Caco-2 (cell line): ENCODE data around the gene UQCRC2. TPM values are rescaled to one million over a fixed set of nuclear protein-coding genes. Genes with fewer than 3 reads are reported as not detected.

Source experiments
- BruUV-seq: library from RNA; stranded (reverse); fragments of 400-500 nt; replicated peaks from 2 replicates; lab custom pipeline; 2021; lab: Mats Ljungman, UMichigan
- CTCF ChIA-PET: fragments of 300-600 bp; sonication (Branson Sonifier 250); formaldehyde crosslinking; loops from one replicate; lab custom pipeline; 2022; ENCODE audit warnings: antibody characterized with exemption; lab: Charles Lee
- POLR2A ChIA-PET: fragments of 300-600 bp; sonication (Branson Sonifier 250); formaldehyde crosslinking; loops from one replicate; lab custom pipeline; 2022; ENCODE audit warnings: antibody characterized with exemption; lab: Charles Lee
- DNase-seq, 2 experiments: peaks; one replicate each; pipeline versions ENCODE4 v3.0.0 to v3.0.0-alpha.2; 2020 to 2022
- H3K27me3 ChIP-seq: replicated peaks from 2 replicates; pipeline ENCODE4 v1.6.0; 2011; ENCODE audit warnings: low read length; ENCODE audit not compliant: control insufficient read depth, insufficient read depth
- H3K36me3 ChIP-seq: 2 replicates; pipeline ENCODE4 v1.5.1; 2011; ENCODE audit warnings: low read length; ENCODE audit not compliant: control insufficient read depth, insufficient read depth
- H3K4me1 ChIP-seq: fragments of 250-450 bp; sonication (Bioruptor Pico); 2 replicates; pipeline ENCODE4 v1.5.1; 2020; ENCODE audit warnings: mild to moderate bottlenecking
- H3K4me3 ChIP-seq: 2 replicates; pipeline ENCODE4 v1.5.1; 2011; ENCODE audit warnings: low read depth, mild to moderate bottlenecking, control low read depth, low read length
- H3K9me3 ChIP-seq: fragments of 250-450 bp; sonication (Bioruptor Pico); 2 replicates; pipeline ENCODE4 v1.5.1; 2020; ENCODE audit warnings: mild to moderate bottlenecking, moderate library complexity
- H3K27ac Mint-ChIP-seq: one replicate; pipeline ENCODE4 v1.8.0; 2022; ENCODE audit warnings: mixed read lengths; ENCODE audit not compliant: unreplicated experiment
- H3K27me3 Mint-ChIP-seq: one replicate; pipeline ENCODE4 v1.8.0; 2022; ENCODE audit warnings: mixed read lengths; ENCODE audit not compliant: insufficient read depth, unreplicated experiment
- H3K36me3 Mint-ChIP-seq: one replicate; pipeline ENCODE4 v1.8.0; 2022; ENCODE audit warnings: mild to moderate bottlenecking, mixed read lengths; ENCODE audit not compliant: insufficient read depth, unreplicated experiment
- H3K4me1 Mint-ChIP-seq: one replicate; pipeline ENCODE4 v1.8.0; 2022; ENCODE audit warnings: low read depth, mixed read lengths; ENCODE audit not compliant: unreplicated experiment
- H3K4me3 Mint-ChIP-seq: one replicate; pipeline ENCODE4 v1.8.0; 2022; ENCODE audit warnings: mild to moderate bottlenecking, moderate library complexity, mixed read lengths; ENCODE audit not compliant: unreplicated experiment
- H3K9me3 Mint-ChIP-seq: one replicate; pipeline ENCODE4 v1.8.0; 2022; ENCODE audit warnings: mixed read lengths; ENCODE audit not compliant: unreplicated experiment
- CTCF ChIP-seq, 2 experiments: fragments of 200-600 bp in 1 of 2; IDR thresholded peaks; 1 replicate in 1 of 2; 2 replicates in 1 of 2; pipeline versions ENCODE4 v1.5.1 to v1.8.0; 2011 to 2022; ENCODE audit warnings: antibody characterized with exemption in 1 of 2, control low read depth in 1 of 2, inconsistent platforms in 1 of 2, low read depth in 1 of 2, low read length in 1 of 2, mild to moderate bottlenecking in 1 of 2, moderate library complexity in 1 of 2; ENCODE audit not compliant: insufficient read depth in 1 of 2, severe bottlenecking in 1 of 2, unreplicated experiment in 1 of 2
- intact Hi-C: fragments of 100-400 bp; cut with micrococcal nuclease; formaldehyde crosslinking; loops from one replicate; pipeline ENCODE4 v1.10.0; 2022; ENCODE audit not compliant: unreplicated experiment
- total RNA-seq: library from RNA; stranded (reverse); gene quantifications from 2 replicates; pipeline ENCODE4 v1.2.3, GENCODE V29; 2022

Gene UQCRC2
- total RNA-seq, 1 experiment from 2014 or later: 225 TPM

GRCh38 chr16:22027633-22028032, 74.5 kb downstream of the UQCRC2 start:
- TF ChIP-seq CTCF (IDR thresholded peaks at IDR 0.05; ENCODE audit: insufficient read depth in 1 of 2, low read depth in 1 of 2, low read length in 1 of 2, severe bottlenecking in 1 of 2, unreplicated experiment in 1 of 2): no peak
- peaks cover 35% of the 10 kb centered on the region for H3K4me1 Mint-ChIP-seq
- H3K36me3 Mint-ChIP-seq: no peaks in the 10 kb centered on the region
- H3K4me3 ChIP-seq: no peak overlapping the region
- H3K9me3 Mint-ChIP-seq: no peaks in the 10 kb centered on the region
- peaks cover 22% of the 10 kb centered on the region for H3K4me1 ChIP-seq
- H3K27ac Mint-ChIP-seq: no peak overlapping the region
- intact Hi-C loops: no loop called here
- H3K27me3 ChIP-seq: no peaks in the 10 kb centered on the region
- ChIA-PET POLR2A (no interaction called here), CTCF (interaction anchor here (1.1 kb wide), 1 partner anchor 50 kb away, joined by 3 read pairs; no protein-coding TSS in a partner anchor)
- no peak for DNase-seq
- H3K36me3 ChIP-seq: no peaks in the 10 kb centered on the region
- no peaks in the 10 kb centered on the region for H3K9me3 ChIP-seq
- no TSS peak for BruUV-seq
- H3K27me3 Mint-ChIP-seq: no peaks in the 10 kb centered on the region
- no peak overlapping the region for H3K4me3 Mint-ChIP-seq

GRCh38 chr16:22029632-22030031, 76.5 kb downstream of the UQCRC2 start:
- H3K4me3 ChIP-seq: no peak overlapping the region
- CTCF ChIA-PET: interaction anchor here (1.7 kb wide), 1 partner anchor 21 kb away, joined by 5 read pairs; the partner anchor contains the start of gene MOSMO
- no peak overlapping the region for H3K27ac Mint-ChIP-seq

GRCh38 chr16:22030087-22030812, 77.1 kb downstream of the UQCRC2 start:
- no TSS peak for BruUV-seq
- no peak overlapping the region for H3K4me3 ChIP-seq
- Mint-ChIP-seq H3K27ac (no peak overlapping the region), H3K27me3 (no peaks in the 10 kb centered on the region), H3K4me1 (peaks cover 28% of the 10 kb centered on the region), H3K4me3 (no peak overlapping the region), H3K9me3 (no peaks in the 10 kb centered on the region), H3K36me3 (no peaks in the 10 kb centered on the region)
- no peaks in the 10 kb centered on the region for H3K36me3 ChIP-seq
- ChIA-PET POLR2A (no interaction called here), CTCF (interaction anchor here (0.8 to 1.7 kb wide), 3 partner anchors 22 to 47 kb away, joined by 4 to 7 read pairs (median 5); partner anchors contain the start of gene MOSMO)
- peaks cover 22% of the 10 kb centered on the region for H3K4me1 ChIP-seq
- intact Hi-C loops: loop anchor here (2.0 to 5.0 kb wide), 2 partner anchors 17 to 47 kb away; no protein-coding TSS in a partner anchor
- no peaks in the 10 kb centered on the region for H3K27me3 ChIP-seq
- H3K9me3 ChIP-seq: no peaks in the 10 kb centered on the region
- DNase-seq: peak in 1 of 2 experiments; percentile 11
- no peak for TF ChIP-seq CTCF (IDR thresholded peaks at IDR 0.05; ENCODE audit: insufficient read depth in 1 of 2, low read depth in 1 of 2, low read length in 1 of 2, severe bottlenecking in 1 of 2, unreplicated experiment in 1 of 2)

More at GRCh38 chr16:22029632-22030031, 76.5 kb downstream of the UQCRC2 start:
- intact Hi-C loops: loop anchor here (2.0 to 5.0 kb wide), 2 partner anchors 17 to 48 kb away; no protein-coding TSS in a partner anchor
- no TSS peak for BruUV-seq
- H3K27me3 ChIP-seq: no peaks in the 10 kb centered on the region
- peaks cover 28% of the 10 kb centered on the region for H3K4me1 Mint-ChIP-seq
- H3K36me3 Mint-ChIP-seq: no peaks in the 10 kb centered on the region
- no peak for DNase-seq
- no peak overlapping the region for H3K4me3 Mint-ChIP-seq
- H3K4me1 ChIP-seq: peaks cover 22% of the 10 kb centered on the region
- POLR2A ChIA-PET: no interaction called here
- no peak for TF ChIP-seq CTCF (IDR thresholded peaks at IDR 0.05; ENCODE audit: insufficient read depth in 1 of 2, low read depth in 1 of 2, low read length in 1 of 2, severe bottlenecking in 1 of 2, unreplicated experiment in 1 of 2)
- no peaks in the 10 kb centered on the region for H3K36me3 ChIP-seq
- H3K27me3 Mint-ChIP-seq: no peaks in the 10 kb centered on the region
- no peaks in the 10 kb centered on the region for H3K9me3 ChIP-seq
- no peaks in the 10 kb centered on the region for H3K9me3 Mint-ChIP-seq
